B cell (primary cell): ENCODE measurements around the gene HS6ST2. TPM values are rescaled to one million over a fixed set of nuclear protein-coding genes. Genes with fewer than 3 reads are reported as not detected.

ENCODE experiments used
- ATAC-seq: fragments of 200-7000 bp; cut with Tn5 transposase; one replicate; pipeline ENCODE4 v1.10.0; 2021; ENCODE audit warnings: low read depth, mild to moderate bottlenecking, moderate number of reproducible peaks, moderate library complexity
- CTCF ChIA-PET: fragments of 350-600 bp; sonication (Branson Sonifier 250); formaldehyde crosslinking; loops from one replicate; lab custom pipeline; 2021; ENCODE audit warnings: antibody characterized with exemption, inconsistent platforms; lab: Charles Lee
- POLR2A ChIA-PET: fragments of 350-600 bp; sonication (Branson Sonifier 250); formaldehyde crosslinking; loops from one replicate; lab custom pipeline; 2021; ENCODE audit warnings: antibody characterized with exemption; lab: Charles Lee
- DNase-seq: peaks from one replicate; pipeline ENCODE4 v3.0.0; 2013
- H2AFZ ChIP-seq: 2 replicates; pipeline ENCODE4 v1.6.1; 2012; ENCODE audit warnings: mild to moderate bottlenecking, low read depth, low read length; ENCODE audit not compliant: insufficient read depth, poor library complexity, severe bottlenecking
- H3K27ac ChIP-seq, 2 donors: 1 replicate in 1 of 2; 2 replicates in 1 of 2; pipeline ENCODE4 v1.5.1; 2012 to 2013; ENCODE audit warnings: low read length in 2 of 2, mild to moderate bottlenecking in 2 of 2, moderate library complexity in 1 of 2
- H3K27me3 ChIP-seq, 4 experiments: fragments of 200-600 bp in 1 of 4; sonication (generic) in 1 of 4; replicated peaks in 1 of 4; 1 replicate in 2 of 4; 2 replicates in 2 of 4; pipeline versions ENCODE4 v1.6.1 to v1.7.0; 2013 to 2016; ENCODE audit warnings: low read length in 3 of 4, mild to moderate bottlenecking in 2 of 4, mixed read lengths in 1 of 4, moderate library complexity in 1 of 4; ENCODE audit not compliant: insufficient read depth in 4 of 4, control insufficient read depth in 3 of 4; ENCODE audit errors: control extremely low read depth in 1 of 4
- H3K36me3 ChIP-seq, 2 experiments: replicated peaks in 1 of 2; 1 replicate in 1 of 2; 2 replicates in 1 of 2; pipeline versions ENCODE4 v1.6.1 to v1.7.1; 2013; ENCODE audit warnings: low read length in 1 of 2; ENCODE audit not compliant: insufficient read depth in 2 of 2, control insufficient read depth in 1 of 2; ENCODE audit errors: control extremely low read depth in 1 of 2, extremely low read depth in 1 of 2
- H3K4me1 ChIP-seq, 2 donors: fragments of 200-600 bp in 1 of 2; sonication (generic) in 1 of 2; 1 replicate in 1 of 2; 2 replicates in 1 of 2; pipeline versions ENCODE4 v1.5.1 to v1.6.1; 2013 to 2017; ENCODE audit warnings: low read length in 2 of 2; ENCODE audit not compliant: control insufficient read depth in 2 of 2, insufficient read depth in 2 of 2
- H3K4me2 ChIP-seq: replicated peaks from 2 replicates; pipeline ENCODE3; 2012; ENCODE audit warnings: mild to moderate bottlenecking, low read depth, low read length; ENCODE audit not compliant: poor library complexity, severe bottlenecking
- H3K4me3 ChIP-seq, 5 experiments: fragments of 200-600 bp in 1 of 5; sonication (generic) in 1 of 5; 1 replicate in 3 of 5; 2 replicates in 2 of 5; pipeline versions ENCODE4 v1.5.1 to v1.7.0; 2011 to 2016; ENCODE audit warnings: low read length in 4 of 5, mild to moderate bottlenecking in 4 of 5, low read depth in 2 of 5, control low read depth in 1 of 5, moderate library complexity in 1 of 5; ENCODE audit not compliant: insufficient read depth in 1 of 5; ENCODE audit errors: control extremely low read depth in 1 of 5, extremely low read depth in 1 of 5
- H3K79me2 ChIP-seq: fragments of 200-600 bp; sonication (generic); one replicate; pipeline ENCODE4 v1.6.0; 2016; ENCODE audit warnings: low read length; ENCODE audit not compliant: control insufficient read depth, insufficient read depth
- H3K9ac ChIP-seq: fragments of 200-600 bp; sonication (generic); 2 replicates; pipeline ENCODE4 v1.6.1; 2017; ENCODE audit warnings: mild to moderate bottlenecking, low read length, moderate library complexity
- H3K9me3 ChIP-seq, 3 donors: one replicate each; pipeline versions ENCODE4 v1.6.1 to v1.7.1; 2013; ENCODE audit warnings: low read length in 2 of 3; ENCODE audit not compliant: control insufficient read depth in 2 of 3, insufficient read depth in 1 of 3; ENCODE audit errors: control extremely low read depth in 1 of 3
- H4K20me1 ChIP-seq: 2 replicates; pipeline ENCODE4 v1.6.0; 2012; ENCODE audit warnings: mild to moderate bottlenecking, low read length; ENCODE audit not compliant: insufficient read depth, control insufficient read depth, poor library complexity, severe bottlenecking
- H3K27ac Mint-ChIP-seq: one replicate; pipeline ENCODE4 v1.8.0; 2021; ENCODE audit warnings: mixed read lengths
- H3K27me3 Mint-ChIP-seq: one replicate; pipeline ENCODE4 v1.8.0; 2021; ENCODE audit warnings: mixed read lengths
- H3K4me1 Mint-ChIP-seq: one replicate; pipeline ENCODE4 v1.8.0; 2021; ENCODE audit warnings: mixed read lengths
- H3K4me3 Mint-ChIP-seq: one replicate; pipeline ENCODE4 v1.8.0; 2021; ENCODE audit warnings: mixed read lengths
- H3K9me3 Mint-ChIP-seq: one replicate; pipeline ENCODE4 v1.8.0; 2022; ENCODE audit warnings: mixed read lengths; ENCODE audit not compliant: insufficient read depth
- CTCF ChIP-seq: fragments of 200-600 bp; IDR thresholded peaks from one replicate; pipeline ENCODE4 v1.8.0; 2022; ENCODE audit warnings: antibody characterized with exemption, mild to moderate bottlenecking
- EZH2 ChIP-seq: IDR thresholded peaks from 2 replicates; pipeline ENCODE4 v1.6.1; 2012; ENCODE audit warnings: borderline replicate concordance, low read depth, mild to moderate bottlenecking, moderate library complexity, low read length; ENCODE audit not compliant: insufficient read depth, poor library complexity, severe bottlenecking
- WGBS: methylation state at CpG from one replicate; pipeline ENCODE4 v1.1.5; 2013; ENCODE audit warnings: missing lambda C conversion rate; ENCODE audit not compliant: insufficient coverage; 5-methylcytosine and 5-hydroxymethylcytosine counted together
- intact Hi-C: fragments of 100-400 bp; cut with micrococcal nuclease; formaldehyde crosslinking; loops from one replicate; pipeline ENCODE4 v1.10.0; 2022
- polyA plus RNA-seq: library from polyadenylated mRNA; depleted of rRNA; stranded (reverse); fragments of >200 nt; gene quantifications from 2 replicates; pipeline ENCODE4 v1.2.3, GENCODE V29; 2012
- total RNA-seq, 2 donors: library from RNA; stranded (reverse); fragments of 120-200 nt in 1 of 2; gene quantifications; 1 replicate in 1 of 2; 2 replicates in 1 of 2; pipeline versions ENCODE4 v1.2.3 to v1.2.4, GENCODE V29; 2013 to 2022

The HS6ST2 gene
- total and polyA plus RNA-seq, 2 donors (not counting 1 experiment from before 2014, with no cell fraction given) = not detected

- TF ChIP-seq EZH2 (no peak), CTCF (no peak)
- no peaks in the 10 kb centered on the region for H4K20me1 ChIP-seq
- H3K9me3 Mint-ChIP-seq = no peaks in the 10 kb centered on the region
- ChIA-PET POLR2A (no interaction called here), CTCF (no interaction called here)
- H3K27ac ChIP-seq = no peak overlapping the region
- no peak overlapping the region for H3K4me2 ChIP-seq
- no peak overlapping the region for H3K4me3 ChIP-seq
- no peak overlapping the region for H3K9ac ChIP-seq
- ATAC-seq (no peak), DNase-seq (no peak)
- peaks cover 4% of the 10 kb centered on the region for H3K27me3 Mint-ChIP-seq
- intact Hi-C loops = no loop called here
- no peaks in the 10 kb centered on the region for H3K27me3 ChIP-seq
- H3K79me2 ChIP-seq = no peaks in the 10 kb centered on the region
- H3K4me1 ChIP-seq = no peaks in the 10 kb centered on the region
- no peak overlapping the region for H3K27ac Mint-ChIP-seq
- no peak overlapping the region for H3K4me3 Mint-ChIP-seq
- H3K4me1 Mint-ChIP-seq = no peaks in the 10 kb centered on the region
- no peaks in the 10 kb centered on the region for H3K9me3 ChIP-seq
- H3K36me3 ChIP-seq = no peaks in the 10 kb centered on the region
- H2AFZ ChIP-seq = no peak overlapping the region
- no CpG with 5 or more reads among the region's 1 CpG for WGBS
These were observed 247.7 kb downstream of the HS6ST2 start for GRCh38 chrX:132710656-132711155.

GRCh38 chrX:132708529-132708928, 249.9 kb downstream of the HS6ST2 start:
- no peak for ATAC-seq
- DNase-seq = no peak
- POLR2A ChIA-PET = no interaction called here
- Histone ChIP-seq H3K4me2 (no peak overlapping the region), H3K9ac (no peak overlapping the region), H3K79me2 (no peaks in the 10 kb centered on the region), H3K27me3 (no peaks in the 10 kb centered on the region), H3K9me3 (no peaks in the 10 kb centered on the region), H3K36me3 (no peaks in the 10 kb centered on the region), H3K4me3 (no peak overlapping the region), H4K20me1 (no peaks in the 10 kb centered on the region), H3K4me1 (no peaks in the 10 kb centered on the region), H2AFZ (no peak overlapping the region), H3K27ac (no peak overlapping the region)
- Mint-ChIP-seq H3K27ac (no peak overlapping the region), H3K27me3 (no peaks in the 10 kb centered on the region), H3K4me1 (no peaks in the 10 kb centered on the region), H3K4me3 (no peak overlapping the region), H3K9me3 (no peaks in the 10 kb centered on the region)
- TF ChIP-seq EZH2 (no peak), CTCF (no peak)
- intact Hi-C loops = no loop called here
- CTCF ChIA-PET = no interaction called here
